ENCODE results near the gene GRIA1.

Gene GRIA1

GRCh38 chr5:153654504-153655200, 164.2 kb downstream of the GRIA1 start:
- in situ Hi-C loops (cut with MboI; ENCODE audit: low sequenced_read_pairs) = no loop called here

- in situ Hi-C loops (cut with MboI; ENCODE audit: low sequenced_read_pairs) = no loop called here
Observed at GRCh38 chr5:153655201-153655510, 164.7 kb downstream of the GRIA1 start.

- in situ Hi-C loops (cut with MboI; ENCODE audit: low sequenced_read_pairs) = no loop called here
Observed at GRCh38 chr5:153658149-153658548, 167.7 kb downstream of the GRIA1 start.

DNA sequence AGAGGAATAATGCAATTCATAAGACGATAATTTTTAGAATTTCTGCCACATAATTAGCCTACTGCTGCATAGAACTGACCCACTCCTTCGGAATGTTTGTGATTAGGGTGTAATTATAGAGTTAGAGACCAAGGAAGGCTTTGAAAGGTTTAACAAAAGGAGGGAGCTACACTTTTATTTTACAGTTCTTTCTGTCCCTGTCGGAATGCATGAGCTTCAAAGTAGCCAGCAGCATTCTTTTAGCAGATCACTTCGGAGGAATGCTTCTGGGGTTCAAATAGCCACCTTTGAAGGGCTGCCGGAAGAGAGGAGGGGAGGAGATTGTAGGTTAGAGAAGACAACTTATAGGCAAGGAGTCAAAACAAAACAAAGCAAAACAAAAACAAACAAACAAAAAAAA, 168.1 kb downstream of the GRIA1 start:
- in situ Hi-C loops (cut with MboI; ENCODE audit: low sequenced_read_pairs) = no loop called here

DNA sequence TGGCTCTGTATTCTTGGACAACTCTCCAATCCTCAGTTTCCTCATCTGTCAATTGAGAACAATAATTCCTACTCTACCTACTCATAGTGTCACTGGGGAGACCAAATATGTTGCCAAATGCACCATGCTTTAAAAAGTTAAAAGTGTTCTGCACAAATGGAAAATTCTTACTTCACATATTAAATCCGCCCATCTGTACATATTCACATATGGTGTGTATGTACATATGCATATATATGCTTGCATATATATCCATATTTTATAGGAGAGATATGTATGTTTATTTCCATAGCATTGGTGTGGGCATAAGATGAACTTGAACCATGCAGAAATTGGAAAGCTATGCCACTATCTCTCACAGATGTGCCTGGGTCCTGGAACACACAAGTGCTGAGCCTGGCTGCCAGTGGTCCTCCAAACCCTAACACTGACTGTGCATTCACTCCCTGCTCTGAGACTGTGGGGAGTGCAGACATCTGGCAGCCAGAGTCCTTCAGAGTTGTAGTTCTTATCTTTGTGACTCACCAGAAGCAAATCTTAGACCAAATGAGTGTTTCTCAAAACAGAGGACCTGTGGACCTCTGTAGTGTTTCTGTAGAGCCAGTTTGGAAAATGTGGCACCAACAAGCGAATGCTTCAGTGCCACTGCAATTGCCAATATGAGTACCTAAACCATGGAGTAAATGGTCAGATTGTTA, 168.7 kb downstream of the GRIA1 start:
- in situ Hi-C loops (cut with MboI; ENCODE audit: low sequenced_read_pairs) = no loop called here

DNA sequence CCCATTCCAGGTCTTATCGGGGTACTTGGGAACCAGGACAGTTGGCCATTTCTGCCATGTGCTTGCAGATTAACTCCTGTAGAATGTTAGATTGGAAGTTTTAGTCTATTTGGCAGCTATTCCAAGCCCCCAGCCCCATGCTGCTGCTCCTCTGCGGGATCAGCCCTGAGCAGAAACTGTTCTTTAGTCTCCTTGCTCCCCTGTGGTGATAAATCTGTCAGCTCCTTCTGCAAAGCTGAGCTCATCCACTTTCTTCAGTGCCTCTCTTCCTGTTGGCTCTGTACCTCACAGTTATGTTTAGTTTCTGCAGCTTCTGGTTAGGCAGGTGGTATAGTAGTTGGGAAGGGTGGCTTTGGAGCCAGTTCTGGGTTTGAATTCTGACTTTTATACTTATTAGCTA, 170.4 kb downstream of the GRIA1 start:
- in situ Hi-C loops (cut with MboI; ENCODE audit: low sequenced_read_pairs) = no loop called here

GRCh38 chr5:153661897-153662296, 171.4 kb downstream of the GRIA1 start:
- in situ Hi-C loops (cut with MboI; ENCODE audit: low sequenced_read_pairs) = no loop called here

DNA sequence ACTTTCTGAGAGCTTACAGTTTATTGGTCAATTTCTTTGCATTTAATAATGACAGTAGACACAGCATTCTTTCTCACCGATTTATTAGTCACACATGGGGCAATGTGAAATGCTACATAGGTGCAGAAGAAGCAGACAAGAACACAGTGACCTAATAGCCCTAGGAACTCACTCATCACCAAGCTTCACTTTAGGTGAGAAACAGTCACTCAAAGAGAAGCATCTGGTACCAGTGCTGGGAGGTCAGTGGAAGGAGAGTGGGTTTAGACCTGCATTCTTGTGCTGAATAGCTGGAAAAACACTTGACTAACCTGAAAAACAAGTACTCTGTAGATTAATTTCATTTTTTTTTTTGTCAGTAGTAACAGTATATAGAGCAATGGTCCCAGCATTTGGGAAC, 179.6 kb downstream of the GRIA1 start:
- in situ Hi-C loops (cut with MboI; ENCODE audit: low sequenced_read_pairs) = no loop called here

DNA sequence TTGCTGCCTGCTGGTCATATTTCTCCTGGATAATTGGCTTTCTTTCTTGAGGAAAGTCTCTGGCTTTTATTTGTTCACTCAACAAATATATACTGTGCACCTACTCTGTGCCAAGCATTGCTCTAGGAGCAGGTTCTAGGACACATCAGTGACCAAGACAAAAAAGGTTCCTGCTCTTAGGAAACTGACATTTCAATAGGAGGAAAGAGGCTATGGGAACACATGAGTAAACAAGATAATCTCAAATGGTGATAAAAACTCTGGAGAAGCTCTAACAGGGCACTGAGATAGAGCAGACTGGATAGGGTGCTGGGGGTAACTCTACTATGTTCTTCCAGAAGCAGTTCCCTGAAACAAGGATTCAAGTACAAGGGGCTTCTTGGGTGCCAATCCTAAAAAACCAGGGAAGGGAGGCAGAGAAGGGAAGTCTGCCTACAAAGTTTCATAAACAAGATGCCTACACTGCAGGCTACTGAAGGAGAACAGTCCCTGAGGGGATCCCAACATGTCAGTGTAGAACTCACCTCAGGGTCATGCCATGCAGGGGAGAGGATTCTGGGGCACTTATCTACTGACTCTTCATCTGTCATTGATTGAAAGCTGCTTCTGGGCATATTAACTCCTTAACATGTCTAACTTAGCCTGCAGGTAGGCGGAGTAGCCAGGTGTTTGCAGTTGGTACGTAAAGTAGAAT, 181.3 kb downstream of the GRIA1 start:
- in situ Hi-C loops (cut with MboI; ENCODE audit: low sequenced_read_pairs) = no loop called here

DNA sequence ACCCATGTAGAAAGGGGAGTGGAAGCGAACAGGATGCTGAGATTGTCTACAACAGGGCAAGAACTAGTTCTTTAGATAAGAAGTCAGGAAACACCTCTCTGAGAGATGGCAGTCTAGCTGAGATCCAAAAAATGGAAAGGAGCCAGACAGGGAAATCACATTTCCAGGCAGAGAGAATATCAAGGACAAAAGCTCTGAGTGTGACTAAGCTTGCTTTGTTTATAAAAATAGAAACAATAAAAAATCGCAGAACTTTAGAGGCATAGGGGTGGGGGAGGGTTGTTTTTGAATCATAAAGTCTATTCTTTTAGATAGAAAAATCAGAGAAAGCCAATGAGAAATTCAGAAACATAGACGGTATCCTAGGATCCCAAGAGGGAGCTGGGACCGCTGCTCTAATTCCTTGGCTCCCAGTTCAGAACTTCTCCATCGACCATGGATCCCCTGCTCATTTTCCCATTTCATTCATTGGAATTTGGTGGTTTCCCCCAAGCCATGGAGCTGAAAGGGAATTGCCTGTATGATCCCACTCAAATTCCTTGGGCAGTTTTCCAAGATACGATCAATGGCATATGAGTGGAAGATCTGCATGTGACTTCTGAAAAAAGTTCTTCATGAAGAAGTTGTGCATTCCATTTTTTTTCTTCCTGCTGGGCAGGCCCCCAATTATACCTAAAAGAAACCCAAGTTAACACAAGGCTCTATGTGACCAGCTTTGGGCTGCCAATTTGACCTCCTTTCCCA, 182.0 kb downstream of the GRIA1 start:
- in situ Hi-C loops (cut with MboI; ENCODE audit: low sequenced_read_pairs) = no loop called here

GRCh38 chr5:153674356-153674755, 183.9 kb downstream of the GRIA1 start:
- in situ Hi-C loops (cut with MboI; ENCODE audit: low sequenced_read_pairs) = no loop called here

DNA sequence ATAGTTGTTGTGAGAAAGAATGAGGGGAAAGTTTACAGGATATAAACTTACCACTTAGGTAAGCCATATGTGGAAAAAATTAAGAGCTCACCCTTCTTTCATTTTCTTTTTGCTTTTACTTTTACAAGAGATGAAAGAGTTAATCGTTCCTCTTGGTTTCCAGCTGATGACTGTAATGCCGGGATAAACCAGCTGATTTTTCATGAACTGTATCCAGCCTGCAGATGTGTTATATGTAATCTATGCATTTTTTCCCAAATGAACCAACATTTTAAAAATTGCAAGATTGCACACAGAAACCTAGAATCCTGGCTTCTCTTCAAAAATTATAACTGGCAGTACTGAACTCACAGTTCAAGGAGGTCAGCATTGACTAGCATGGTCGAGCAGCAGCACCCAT, 185.9 kb downstream of the GRIA1 start:
- in situ Hi-C loops (cut with MboI; ENCODE audit: low sequenced_read_pairs) = no loop called here

DNA sequence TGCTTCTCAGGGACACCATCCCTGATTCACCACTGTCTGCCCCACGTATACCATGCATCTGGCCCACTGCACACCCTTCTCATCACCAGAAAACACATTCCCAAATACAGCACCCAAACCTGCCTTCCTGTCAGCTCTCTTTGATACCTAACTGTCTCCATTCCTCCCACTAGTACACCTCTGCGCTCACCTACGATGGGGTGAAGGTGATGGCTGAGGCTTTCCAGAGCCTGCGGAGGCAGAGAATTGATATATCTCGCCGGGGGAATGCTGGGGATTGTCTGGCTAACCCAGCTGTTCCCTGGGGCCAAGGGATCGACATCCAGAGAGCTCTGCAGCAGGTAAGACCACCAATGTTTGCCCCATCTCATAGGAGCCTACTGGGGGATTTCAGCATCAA, 186.4 kb downstream of the GRIA1 start:
- in situ Hi-C loops (cut with MboI; ENCODE audit: low sequenced_read_pairs) = no loop called here

DNA sequence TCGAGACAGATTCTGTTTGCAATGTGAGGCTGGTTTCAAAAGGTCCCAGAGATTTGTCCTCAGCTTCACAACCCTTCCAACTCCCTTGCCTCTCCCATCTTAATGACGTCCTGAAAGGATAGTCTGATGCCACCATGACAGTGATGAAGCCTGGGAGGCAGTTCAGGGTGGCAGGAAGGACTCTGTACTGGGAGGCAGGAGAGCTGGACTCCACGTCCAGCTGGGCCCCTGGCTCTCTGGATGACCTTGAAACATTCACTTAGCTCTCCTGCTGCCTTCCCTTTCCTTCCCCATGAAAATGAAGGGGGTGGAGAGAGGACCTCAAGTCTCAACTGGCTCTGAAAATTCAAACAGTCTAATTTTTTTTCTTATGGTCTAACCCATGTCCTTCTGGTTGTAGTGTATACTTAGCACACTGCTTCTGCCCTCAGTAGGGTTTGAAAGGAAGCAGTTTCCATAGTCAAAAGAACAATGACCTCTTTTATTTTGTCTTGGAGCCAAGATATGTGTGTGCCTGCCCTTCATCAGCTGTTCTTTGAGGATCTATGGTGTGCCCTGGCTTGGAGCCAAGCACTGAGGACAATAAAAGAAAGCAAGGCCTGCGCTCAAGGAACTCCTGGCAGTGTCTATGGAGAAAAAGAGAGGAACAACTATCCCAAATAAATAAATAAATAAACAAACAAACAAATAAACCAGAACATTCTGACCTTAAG, 188.3 kb downstream of the GRIA1 start:
- in situ Hi-C loops (cut with MboI; ENCODE audit: low sequenced_read_pairs) = no loop called here

GRCh38 chr5:153690236-153690635, 199.8 kb downstream of the GRIA1 start:
- in situ Hi-C loops (cut with MboI; ENCODE audit: low sequenced_read_pairs) = no loop called here

- in situ Hi-C loops (cut with MboI; ENCODE audit: low sequenced_read_pairs) = no loop called here
Observed at GRCh38 chr5:153696256-153696655, 205.8 kb downstream of the GRIA1 start.

DNA sequence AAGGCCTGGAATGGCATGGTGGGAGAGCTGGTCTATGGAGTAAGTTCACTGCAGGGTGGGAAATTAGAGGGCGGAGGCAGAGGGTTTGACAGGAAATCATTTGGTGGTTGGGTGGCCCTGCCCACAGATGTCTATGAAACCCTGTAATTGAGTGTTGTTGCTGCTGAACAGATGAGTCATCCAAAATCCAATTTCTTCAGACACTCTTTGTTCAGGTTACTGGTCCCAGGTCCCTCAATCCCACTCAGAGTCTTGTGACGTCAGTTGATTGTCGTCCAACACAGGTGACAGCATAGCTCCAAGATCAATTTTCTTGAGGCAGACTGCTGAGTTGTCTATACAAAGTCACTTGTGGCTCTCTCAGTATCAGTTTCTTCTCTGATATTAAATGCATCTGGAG, 208.6 kb downstream of the GRIA1 start:
- in situ Hi-C loops (cut with MboI; ENCODE audit: low sequenced_read_pairs) = no loop called here

DNA sequence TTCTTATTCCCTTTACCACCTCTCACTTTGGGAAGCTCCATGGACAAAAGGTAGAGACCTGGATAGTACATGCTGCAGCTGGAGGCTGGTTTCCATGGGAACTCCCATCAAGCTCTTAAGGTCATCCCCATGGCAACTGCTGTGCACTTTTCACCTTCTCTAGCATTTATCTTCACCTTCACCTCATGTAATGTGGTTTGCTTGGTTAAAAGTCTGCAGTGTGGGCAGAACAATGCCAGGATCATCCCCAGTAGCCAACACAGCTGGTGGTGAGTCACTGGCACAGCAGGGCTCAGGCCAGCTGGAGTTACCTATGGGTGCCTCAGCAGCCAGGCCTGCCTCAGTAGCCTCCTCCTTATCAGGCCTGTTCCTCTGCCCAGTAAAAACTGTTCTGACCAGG, 210.5 kb downstream of the GRIA1 start:
- in situ Hi-C loops (cut with MboI; ENCODE audit: low sequenced_read_pairs) = no loop called here

- in situ Hi-C loops (cut with MboI; ENCODE audit: low sequenced_read_pairs) = no loop called here
Observed at GRCh38 chr5:153702265-153702664, 211.8 kb downstream of the GRIA1 start.

DNA sequence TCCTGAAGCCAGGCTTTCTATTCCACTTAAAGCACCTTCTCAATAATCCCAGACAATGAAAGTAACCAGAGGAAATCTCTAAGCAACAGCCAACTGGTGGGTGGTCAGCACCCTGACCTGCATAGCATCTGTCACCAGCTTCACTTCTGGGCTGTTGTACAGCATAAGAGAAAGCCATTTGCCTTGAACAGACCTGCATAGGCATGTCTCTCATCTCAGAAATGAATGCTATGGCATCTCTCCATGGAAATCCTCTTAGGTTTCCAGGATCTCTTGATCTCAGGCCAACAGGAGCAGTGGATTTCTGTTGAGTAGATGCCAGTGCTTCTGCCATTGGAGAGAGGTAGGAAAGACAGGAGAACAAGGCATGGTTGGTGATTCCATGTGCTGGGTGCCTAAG, 213.6 kb downstream of the GRIA1 start:
- in situ Hi-C loops (cut with MboI; ENCODE audit: low sequenced_read_pairs) = no loop called here

DNA sequence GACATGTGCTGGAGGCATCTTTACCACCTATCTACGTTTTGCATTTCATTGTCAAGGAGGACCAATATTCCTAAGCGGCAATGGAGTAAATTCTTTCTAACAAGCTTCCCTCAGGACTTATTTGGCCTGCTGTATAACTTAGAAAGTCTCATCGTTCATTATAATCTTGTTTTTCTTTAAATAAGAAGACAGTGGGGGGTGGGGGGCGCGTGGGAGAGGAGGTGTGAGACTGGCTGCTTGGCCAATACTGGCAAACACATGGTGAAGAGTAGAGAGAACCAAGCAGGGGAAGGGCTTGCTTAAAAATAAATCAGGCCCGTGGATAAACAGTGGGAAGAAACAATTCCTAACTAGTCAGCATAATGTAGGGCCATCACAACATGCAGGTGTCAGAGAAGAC, 217.2 kb downstream of the GRIA1 start:
- in situ Hi-C loops (cut with MboI; ENCODE audit: low sequenced_read_pairs) = no loop called here
